K562 (cell line): Measurements from ENCODE around the gene LAMA1. TPM values are rescaled to one million over a fixed set of nuclear protein-coding genes. Genes with fewer than 3 reads are reported as not detected.

ENCODE experiments used
- CBX1 ChIP-seq: sonication (generic); IDR thresholded peaks from 2 replicates; pipeline ENCODE4 v1.6.1; 2016; ENCODE audit warnings: antibody characterized with exemption, low read depth, mild to moderate bottlenecking
- CREM ChIP-seq: IDR thresholded peaks from 2 replicates; pipeline ENCODE4 v1.6.1; 2014; ENCODE audit warnings: antibody characterized with exemption, low read depth
- ESRRA ChIP-seq: fragments of 450-650 bp; IDR thresholded peaks from 2 replicates; pipeline ENCODE4 v1.6.1; 2014; ENCODE audit warnings: low read depth, mild to moderate bottlenecking, moderate library complexity, borderline replicate concordance
- MLX ChIP-seq, 2 experiments: fragments of 450-650 bp in 1 of 2; sonication (generic) in 1 of 2; formaldehyde crosslinking; conservative IDR thresholded peaks; 2 replicates each; pipeline versions ENCODE4 v1.4.0 to v1.8.1; 2020 to 2022; ENCODE audit warnings: mild to moderate bottlenecking in 1 of 2, missing genetic modification reagents in 1 of 2
- MYC ChIP-seq, 2 experiments: fragments of 250-450 bp in 1 of 2; sonication (Bioruptor Pico) in 1 of 2; IDR thresholded peaks; 2 replicates each; pipeline versions ENCODE4 v1.5.1 to v1.6.1; 2012 to 2021; ENCODE audit warnings: low read depth in 2 of 2, borderline replicate concordance in 1 of 2, improper control_type of control experiment in 1 of 2, low read length in 1 of 2, mild to moderate bottlenecking in 1 of 2, moderate library complexity in 1 of 2
- NRF1 ChIP-seq, 2 experiments: fragments of 450-650 bp; IDR thresholded peaks in 1 of 2; conservative IDR thresholded peaks in 1 of 2; 2 replicates each; pipeline ENCODE4 v1.6.1; 2014; ENCODE audit warnings: mild to moderate bottlenecking in 2 of 2
- PRMT5 ChIP-seq: sonication (generic); formaldehyde crosslinking; IDR thresholded peaks from 2 replicates; pipeline ENCODE4 v1.5.0; 2020; ENCODE audit warnings: missing genetic modification reagents
- RNF2 ChIP-seq: sonication (generic); IDR thresholded peaks from 2 replicates; pipeline ENCODE4 v1.6.1; 2016
- ZBTB1 ChIP-seq: sonication (generic); formaldehyde crosslinking; IDR thresholded peaks from 2 replicates; pipeline ENCODE4 v1.8.1; 2023; ENCODE audit warnings: missing genetic modification reagents, low read depth, mild to moderate bottlenecking, borderline replicate concordance
- ZNF766 ChIP-seq: fragments of 200-800 bp; sonication (Bioruptor generic); conservative IDR thresholded peaks from 2 replicates; pipeline ENCODE4 v1.6.1; 2016; ENCODE audit warnings: missing genetic modification characterization, missing compliant biosample characterization
- polyA plus RNA-seq, 8 experiments: library from polyadenylated mRNA; depleted of rRNA in 4 of 8; stranded (reverse) in 5 of 8; unstranded in 3 of 8; fragments of >200 nt; fragmentation: Nextera tagmentation in 2 of 8; fragmentation: Illumina TruSeq in 1 of 8; extraction: Ambion mirVana in 2 of 8; extraction: Trizol in 1 of 8; gene quantifications; 2 replicates each; pipeline versions ENCODE4 v1.2.1 to v1.2.3, GENCODE V29; 2011 to 2014; ENCODE audit warnings: inconsistent platforms in 1 of 8, missing spikeins in 1 of 8
- total RNA-seq, 7 experiments: library from RNA; depleted of rRNA in 6 of 7; stranded (reverse); fragments of >200 nt in 6 of 7; fragmentation: Illumina TruSeq in 2 of 7; extraction: Trizol in 2 of 7; gene quantifications; 2 replicates each; pipeline versions ENCODE4 v1.2.1 to v1.2.3, GENCODE V29; 2011 to 2021; ENCODE audit warnings: low replicate concordance in 1 of 7
- TF ChIP-seq, protein P1 (sequence below): fragments of 450-650 bp; IDR thresholded peaks from 2 replicates; pipeline ENCODE4 v1.6.1; 2016

The LAMA1 gene
- total and polyA plus RNA-seq, 9 of the 15 experiments (the other 6 are each of a cell fraction or from before 2014, with no cell fraction given): 0.04 TPM; not detected in 8

GRCh38 chr18:6929370-6930102 is 188.1 kb downstream of the LAMA1 start (continued):
- peak; percentile 41; the same call in 1 of the 2 replicates for TF ChIP-seq MYC (IDR thresholded peaks at IDR 0.05; ENCODE audit: low read depth, low read length)
- TF ChIP-seq MYC (CRISPR knock-in tag; IDR thresholded peaks at IDR 0.05; ENCODE audit: borderline replicate concordance, low read depth): no peak
- peak; percentile 78; the same call in 1 of the 2 replicates for TF ChIP-seq RNF2
- peak; percentile 81; the same call in 1 of the 2 replicates for TF ChIP-seq ZBTB1 (CRISPR knock-in tag)
- no peak for TF ChIP-seq MLX (CRISPR knock-in tag; conservative IDR thresholded peaks at IDR 0.05)
- no peak for TF ChIP-seq PRMT5 (CRISPR knock-in tag)
- TF ChIP-seq CBX1: 0 out of 2 replicates have a peak, but pooled peaks have one; percentile 44
- TF ChIP-seq, protein P1, sequence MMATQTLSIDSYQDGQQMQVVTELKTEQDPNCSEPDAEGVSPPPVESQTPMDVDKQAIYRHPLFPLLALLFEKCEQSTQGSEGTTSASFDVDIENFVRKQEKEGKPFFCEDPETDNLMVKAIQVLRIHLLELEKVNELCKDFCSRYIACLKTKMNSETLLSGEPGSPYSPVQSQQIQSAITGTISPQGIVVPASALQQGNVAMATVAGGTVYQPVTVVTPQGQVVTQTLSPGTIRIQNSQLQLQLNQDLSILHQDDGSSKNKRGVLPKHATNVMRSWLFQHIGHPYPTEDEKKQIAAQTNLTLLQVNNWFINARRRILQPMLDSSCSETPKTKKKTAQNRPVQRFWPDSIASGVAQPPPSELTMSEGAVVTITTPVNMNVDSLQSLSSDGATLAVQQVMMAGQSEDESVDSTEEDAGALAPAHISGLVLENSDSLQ: peak; percentile 69
- no peak for TF ChIP-seq ZNF766 (CRISPR knock-in tag)
- TF ChIP-seq NRF1 (conservative IDR thresholded peaks at IDR 0.05 in 1 of 2, IDR thresholded peaks at IDR 0.05 in 1 of 2): peak; percentile 37 to 55
- TF ChIP-seq CREM: peak; percentile 71
- peak; percentile 58; the same call in 1 of the 2 replicates for TF ChIP-seq ESRRA
